Endothelial cell of umbilical vein (primary cell): ENCODE data around the gene GIPR. TPM values are rescaled to one million over a fixed set of nuclear protein-coding genes. Genes with fewer than 3 reads are reported as not detected.

Experiments
- BruUV-seq: library from RNA; stranded (reverse); fragments of 400-500 nt; replicated peaks from 2 replicates; lab custom pipeline; 2021; lab: Mats Ljungman, UMichigan
- CTCF ChIA-PET: fragments of 300-600, 350-600 bp; sonication (Branson Sonifier 250); formaldehyde crosslinking; loops from one replicate; lab custom pipeline; 2021; ENCODE audit warnings: antibody characterized with exemption, inconsistent platforms; lab: Charles Lee
- POLR2A ChIA-PET: fragments of 300-600, 350-600 bp; sonication (Branson Sonifier 250); formaldehyde crosslinking; loops from one replicate; lab custom pipeline; 2021; ENCODE audit warnings: antibody characterized with exemption, inconsistent platforms; lab: Charles Lee
- DNase-seq: peaks from one replicate; pipeline ENCODE4 v3.0.0-alpha.2; 2011; ENCODE audit warnings: low read depth, low spot score
- FAIRE-seq: peaks from 2 replicates; lab custom pipeline; 2011; peaks lifted over from hg19 to GRCh38; lab: Jason Lieb, UNC
- H2AFZ ChIP-seq: 2 replicates; pipeline ENCODE4 v1.6.0; 2012; ENCODE audit warnings: low read depth, low read length, control low read depth, inconsistent platforms
- H3K27ac ChIP-seq: 2 replicates; pipeline ENCODE4 v1.5.1; 2011; ENCODE audit warnings: low read depth, mild to moderate bottlenecking, control low read depth, low read length, moderate library complexity; ENCODE audit not compliant: insufficient read depth
- H3K27me3 ChIP-seq, 2 experiments: 2 replicates each; pipeline versions ENCODE4 v1.6.0 to v1.6.1; 2011; ENCODE audit warnings: low read length in 2 of 2, mixed read lengths in 1 of 2; ENCODE audit not compliant: control insufficient read depth in 2 of 2, insufficient read depth in 2 of 2
- H3K36me3 ChIP-seq, 2 experiments: 2 replicates in 1 of 2; 3 replicates in 1 of 2; pipeline ENCODE4 v1.5.1; 2011; ENCODE audit warnings: low read length in 2 of 2, mild to moderate bottlenecking in 1 of 2, moderate library complexity in 1 of 2; ENCODE audit not compliant: control insufficient read depth in 2 of 2, insufficient read depth in 2 of 2; ENCODE audit errors: extremely low read depth in 1 of 2
- H3K4me1 ChIP-seq: 3 replicates; pipeline ENCODE4 v1.5.1; 2011; ENCODE audit warnings: mild to moderate bottlenecking, low read length; ENCODE audit not compliant: control insufficient read depth, insufficient read depth; ENCODE audit errors: extremely low read depth
- H3K4me2 ChIP-seq: 2 replicates; pipeline ENCODE4 v1.6.1; 2011; ENCODE audit warnings: low read length, control low read depth, mixed read lengths; ENCODE audit not compliant: insufficient read depth
- H3K4me3 ChIP-seq, 3 experiments: fragments of 200-600 bp in 1 of 3; sonication (generic), shearing (Covaris generic) in 1 of 3; replicated peaks in 1 of 3; 2 replicates each; pipeline ENCODE4 v1.5.1; 2011 to 2016; ENCODE audit warnings: control low read depth in 3 of 3, low read length in 3 of 3, mild to moderate bottlenecking in 2 of 3, inconsistent platforms in 1 of 3, low read depth in 1 of 3, moderate library complexity in 1 of 3; ENCODE audit not compliant: insufficient read depth in 1 of 3
- H3K79me2 ChIP-seq: 2 replicates; pipeline ENCODE4 v1.6.0; 2012; ENCODE audit warnings: low read length, inconsistent platforms; ENCODE audit not compliant: control insufficient read depth, insufficient read depth
- H3K9ac ChIP-seq: replicated peaks from 2 replicates; pipeline ENCODE3; 2011; ENCODE audit warnings: low read length, control low read depth; ENCODE audit not compliant: insufficient read depth; ENCODE audit errors: extremely low read depth
- H3K9me1 ChIP-seq: replicated peaks from 3 replicates; pipeline ENCODE4 v1.6.0; 2011; ENCODE audit warnings: mild to moderate bottlenecking, low read length; ENCODE audit not compliant: control insufficient read depth, insufficient read depth; ENCODE audit errors: extremely low read depth
- H3K9me3 ChIP-seq: replicated peaks from 2 replicates; pipeline ENCODE4 v1.5.1; 2012; ENCODE audit warnings: low read length, inconsistent platforms; ENCODE audit not compliant: control insufficient read depth, insufficient read depth
- H4K20me1 ChIP-seq: replicated peaks from 2 replicates; pipeline ENCODE3; 2011; ENCODE audit warnings: mild to moderate bottlenecking, low read length; ENCODE audit not compliant: control insufficient read depth, insufficient read depth; ENCODE audit errors: extremely low read depth
- CTCF ChIP-seq, 2 donors: IDR thresholded peaks; 1 replicate in 1 of 2; 2 replicates in 1 of 2; pipeline ENCODE4 v1.5.1; 2011; ENCODE audit warnings: low read length in 2 of 2, mild to moderate bottlenecking in 2 of 2, moderate library complexity in 2 of 2, control low read depth in 1 of 2, inconsistent platforms in 1 of 2, low read depth in 1 of 2; ENCODE audit not compliant: insufficient read depth in 1 of 2; ENCODE audit errors: extremely low read depth in 1 of 2
- JUN ChIP-seq: IDR thresholded peaks from 2 replicates; pipeline ENCODE4 v1.6.1; 2011; ENCODE audit warnings: borderline replicate concordance, low read depth; ENCODE audit not compliant: insufficient read length, insufficient read depth
- MYC ChIP-seq: IDR thresholded peaks from one replicate; pipeline ENCODE4 v1.6.1; 2011; ENCODE audit warnings: mild to moderate bottlenecking, low read depth, low read length
- POLR2A ChIP-seq: IDR thresholded peaks from 2 replicates; pipeline ENCODE4 v1.6.1; 2012; ENCODE audit warnings: low read depth, mild to moderate bottlenecking, control low read depth, low read length
- POLR2AphosphoS5 ChIP-seq: IDR thresholded peaks from 2 replicates; pipeline ENCODE4 v1.6.1; 2012; ENCODE audit warnings: low read depth, mild to moderate bottlenecking, control low read depth, low read length, moderate library complexity; ENCODE audit not compliant: insufficient read depth
- dilution Hi-C: fragments of 300-500 bp; cut with MboI; formaldehyde crosslinking; loops from one replicate; pipeline ENCODE4 v1.15.0; 2019; ENCODE audit warnings: low sequenced_read_pairs; ENCODE audit not compliant: extremely low pct_ligation_motif_present
- intact Hi-C: fragments of 100-400 bp; cut with micrococcal nuclease; formaldehyde crosslinking; loops from one replicate; pipeline ENCODE4 v1.10.0; 2022
- microRNA counts: library from miRNA; unstranded; fragments of <30 nt; microRNA quantifications from one replicate; lab custom pipeline; 2016
- microRNA-seq: library from miRNA; unstranded; fragments of <30 nt; microRNA quantifications from one replicate; pipeline ENCODE4 v1.2.0, GENCODE V29; 2021; ENCODE audit warnings: borderline number of aligned reads, borderline replicate concordance
- polyA plus RNA-seq, 4 experiments: library from polyadenylated mRNA; depleted of rRNA in 3 of 4; stranded (reverse) in 3 of 4; unstranded in 1 of 4; fragments of >200 nt; gene quantifications; 2 replicates each; pipeline versions ENCODE4 v1.2.1 to v1.2.3, GENCODE V29; 2011 to 2012; ENCODE audit warnings: missing spikeins in 1 of 4
- small RNA-seq: library from RNA; depleted of rRNA; stranded (forward); fragments of <200 nt; gene quantifications from one replicate; pipeline ENCODE3, GENCODE V24; 2012; ENCODE audit warnings: low replicate concordance, low read depth; ENCODE audit not compliant: insufficient read depth, insufficient read length
- total RNA-seq: library from RNA; stranded (reverse); gene quantifications from 2 replicates; pipeline ENCODE4 v1.2.3, GENCODE V29; 2021

Gene GIPR
- total and polyA plus RNA-seq, 2 donors (not counting 3 experiments of a cell fraction or from before 2014, with no cell fraction given) = not detected

- H3K36me3 ChIP-seq = no peaks in the 10 kb centered on the region
- no peaks in the 10 kb centered on the region for H3K9me3 ChIP-seq
- H3K79me2 ChIP-seq = peaks cover 40% of the 10 kb centered on the region
- peak within 1 kb of the TSS; percentile 80 for H3K9ac ChIP-seq
- peaks cover 6% of the 10 kb centered on the region for H3K4me1 ChIP-seq
- dilution Hi-C loops (no loop called here), intact Hi-C loops (loop anchor here (1.0 kb wide), 3 partner anchors 38 to 84 kb away; partner anchors contain the start of genes QPCTL and SIX5)
- no peaks in the 10 kb centered on the region for H3K9me1 ChIP-seq
- POLR2A ChIA-PET = interaction anchor here (1.0 to 1.8 kb wide), 3 partner anchors 14 to 62 kb away, joined by 4 to 9 read pairs (median 7); partner anchors contain the start of genes DMWD and SIX5
- DNase-seq = peak; percentile 99
- peak within 1 kb of the TSS; percentile 58 for H3K4me2 ChIP-seq
- H2AFZ ChIP-seq = peak within 1 kb of the TSS; percentile 56
- no peaks in the 10 kb centered on the region for H3K27me3 ChIP-seq
- peak within 1 kb of the TSS; percentile 28 for H3K27ac ChIP-seq
- no TSS peak for BruUV-seq
- CTCF ChIA-PET = interaction anchor here (0.6 to 2.1 kb wide), 11 partner anchors 10 to 86 kb away, joined by 3 to 13 read pairs (median 5); partner anchors contain the start of genes DMWD, QPCTL and SIX5
- H3K4me3 ChIP-seq = peak within 1 kb of the TSS; percentile 81 to 83 (median 82)
- TF ChIP-seq POLR2AphosphoS5 = peak; percentile 47
- TF ChIP-seq POLR2A = peak; percentile 30
- TF ChIP-seq MYC = no peak
- TF ChIP-seq JUN = no peak
- TF ChIP-seq CTCF (IDR thresholded peaks at IDR 0.05; ENCODE audit: extremely low read depth in 1 of 2, insufficient read depth in 1 of 2, low read depth in 1 of 2, low read length in 2 of 2) = peak in 1 of 2 donors; percentile 36
- peak; percentile 99 for FAIRE-seq
- H4K20me1 ChIP-seq = no peaks in the 10 kb centered on the region
Measured at GRCh38 chr19:45730368-45731288, 62.6 kb downstream of the GIPR start, which contains the start of gene FBXO46. TSS of gene FBXO46 (minus strand) at chr19:45730896. CDS start at chr19:45713495, 17,401 bp downstream.

MicroRNAs within 50 kb of the gene (microRNA counts, 767-probe panel; counts per million panel counts)
- microRNA hsa-miR-330-3p (lab: Ali Mortazavi, UCI) (723 counts per million, percentile 96 among the panel's probes with 10 or more counts), microRNA hsa-miR-330-5p (lab: Ali Mortazavi, UCI) (723 counts per million, percentile 96 among the panel's probes with 10 or more counts), microRNA hsa-miR-642a-5p (lab: Ali Mortazavi, UCI) (723 counts per million, percentile 96 among the panel's probes with 10 or more counts), microRNA hsa-miR-642b-3p (lab: Ali Mortazavi, UCI) (723 counts per million, percentile 96 among the panel's probes with 10 or more counts)

Small RNA genes within 50 kb of the gene (microRNA-seq; reads per million reads assigned to microRNA genes)
- gene MIR330 = 71.0 reads per million, percentile 52 among the genes with 10 or more reads in this experiment
- gene MIR642A = not detected
- gene MIR642B = not detected

Small RNA genes within 50 kb of the gene (small RNA-seq; reads per million reads assigned to genes)
- not detected for gene MIR642A
- gene RN7SL836P = not detected

Other genes starting within 250 kb of the GIPR start
- 81.8 and 82.6 TPM in 2 replicates for gene ERCC1, start 244.3 kb upstream of the GIPR start, total RNA-seq
- gene ERCC1, start 244.3 kb upstream of the GIPR start, polyA plus RNA-seq = 126 and 146 TPM in 2 replicates
- gene FOSB, start 200.2 kb upstream of the GIPR start, total RNA-seq = 2.0 and 23.0 TPM in 2 replicates
- gene FOSB, start 200.2 kb upstream of the GIPR start, polyA plus RNA-seq = 9.8 and 10.7 TPM in 2 replicates
- 12.0 and 12.9 TPM in 2 replicates for gene RTN2, start 171.2 kb upstream of the GIPR start, total RNA-seq
- 21.0 and 22.5 TPM in 2 replicates for gene RTN2, start 171.2 kb upstream of the GIPR start, polyA plus RNA-seq
- gene PPM1N, start 169.8 kb upstream of the GIPR start, total RNA-seq = 0.40 and 0.81 TPM in 2 replicates
- 0.48 and 0.59 TPM in 2 replicates for gene PPM1N, start 169.8 kb upstream of the GIPR start, polyA plus RNA-seq
- 154 and 186 TPM in 2 replicates for gene VASP, start 160.7 kb upstream of the GIPR start, total RNA-seq
- 94.3 and 126 TPM in 2 replicates for gene VASP, start 160.7 kb upstream of the GIPR start, polyA plus RNA-seq
- gene OPA3, start 83.4 kb upstream of the GIPR start, total RNA-seq = 13.8 and 15.4 TPM in 2 replicates
- 16.0 and 17.1 TPM in 2 replicates for gene OPA3, start 83.4 kb upstream of the GIPR start, polyA plus RNA-seq
- gene GPR4, start 66.0 kb upstream of the GIPR start, total RNA-seq = 26.7 and 30.3 TPM in 2 replicates
- 13.4 and 17.9 TPM in 2 replicates for gene GPR4, start 66.0 kb upstream of the GIPR start, polyA plus RNA-seq
- 27.4 and 28.9 TPM in 2 replicates for gene EML2, start 28.8 kb upstream of the GIPR start, total RNA-seq
- gene EML2, start 28.8 kb upstream of the GIPR start, polyA plus RNA-seq = 23.3 and 23.8 TPM in 2 replicates
- 519 and 532 TPM in 2 replicates for gene SNRPD2, start 23.7 kb downstream of the GIPR start, total RNA-seq
- 406 and 512 TPM in 2 replicates for gene SNRPD2, start 23.7 kb downstream of the GIPR start, polyA plus RNA-seq
- gene QPCTL, start 24.4 kb downstream of the GIPR start, total RNA-seq = 15.3 and 17.6 TPM in 2 replicates
- 22.5 and 26.0 TPM in 2 replicates for gene QPCTL, start 24.4 kb downstream of the GIPR start, polyA plus RNA-seq
- gene FBXO46, start 62.7 kb downstream of the GIPR start, total RNA-seq = 18.3 and 21.2 TPM in 2 replicates
- gene FBXO46, start 62.7 kb downstream of the GIPR start, polyA plus RNA-seq = 7.7 and 7.8 TPM in 2 replicates
- gene MEIOSIN, start 65.2 kb downstream of the GIPR start, total RNA-seq = not detected in 2 replicates
- not detected in 2 replicates for gene MEIOSIN, start 65.2 kb downstream of the GIPR start, polyA plus RNA-seq
- 15.2 and 16.7 TPM in 2 replicates for gene SIX5, start 101.0 kb downstream of the GIPR start, total RNA-seq
- 13.1 and 15.3 TPM in 2 replicates for gene SIX5, start 101.0 kb downstream of the GIPR start, polyA plus RNA-seq
- 70.4 and 73.3 TPM in 2 replicates for gene DMPK, start 114.3 kb downstream of the GIPR start, total RNA-seq
- gene DMPK, start 114.3 kb downstream of the GIPR start, polyA plus RNA-seq = 36.6 and 45.2 TPM in 2 replicates
- gene DMWD, start 124.6 kb downstream of the GIPR start, total RNA-seq = 81.1 and 81.6 TPM in 2 replicates
- gene DMWD, start 124.6 kb downstream of the GIPR start, polyA plus RNA-seq = 36.9 and 45.5 TPM in 2 replicates
- 0.25 and 0.62 TPM in 2 replicates for gene RSPH6A, start 147.1 kb downstream of the GIPR start, total RNA-seq
- 0.03 TPM in 1 of 2 replicates, not detected in the other for gene RSPH6A, start 147.1 kb downstream of the GIPR start, polyA plus RNA-seq
- 94.5 and 95.7 TPM in 2 replicates for gene SYMPK, start 194.9 kb downstream of the GIPR start, total RNA-seq
- 89.8 and 104 TPM in 2 replicates for gene SYMPK, start 194.9 kb downstream of the GIPR start, polyA plus RNA-seq
- gene FOXA3, start 196.1 kb downstream of the GIPR start, total RNA-seq = not detected in 2 replicates
- gene FOXA3, start 196.1 kb downstream of the GIPR start, polyA plus RNA-seq = 0.06 TPM in 2 replicates
- 17.1 and 17.5 TPM in 2 replicates for gene IRF2BP1, start 217.9 kb downstream of the GIPR start, total RNA-seq
- gene IRF2BP1, start 217.9 kb downstream of the GIPR start, polyA plus RNA-seq = 12.3 and 16.6 TPM in 2 replicates
- gene MYPOP, start 234.4 kb downstream of the GIPR start, total RNA-seq = 9.0 and 9.6 TPM in 2 replicates
- gene MYPOP, start 234.4 kb downstream of the GIPR start, polyA plus RNA-seq = 3.9 TPM in 2 replicates
- not detected in 2 replicates for gene NANOS2, start 246.6 kb downstream of the GIPR start, total RNA-seq
- gene NANOS2, start 246.6 kb downstream of the GIPR start, polyA plus RNA-seq = not detected in 2 replicates